Fibroblast of mammary gland (primary cell): Measurements from ENCODE around the gene PCP2.

ENCODE experiments used
- DNase-seq: peaks from one replicate; pipeline ENCODE4 v3.0.0-alpha.2; 2010; ENCODE audit warnings: low read depth
- H3K4me3 ChIP-seq: 2 replicates; pipeline ENCODE4 v1.5.1; 2011; ENCODE audit warnings: low read depth, mild to moderate bottlenecking, low read length, moderate library complexity; ENCODE audit not compliant: control insufficient read depth
- CTCF ChIP-seq: conservative IDR thresholded peaks from 2 replicates; pipeline ENCODE4 v1.5.1; 2011; ENCODE audit warnings: low read depth, low read length, inconsistent platforms; ENCODE audit not compliant: control insufficient read depth, insufficient read depth

Gene PCP2

GRCh38 chr19:7596211-7596937 is 37.1 kb downstream of the PCP2 start:
- no peak overlapping the region for H3K4me3 ChIP-seq
- no peak for TF ChIP-seq CTCF
- no peak for DNase-seq

- H3K4me3 ChIP-seq, result no peak within 1 kb of the TSS
- no peak for TF ChIP-seq CTCF
- peak; percentile 14 for DNase-seq
Measured at GRCh38 chr19:7595466-7596133, 37.9 kb downstream of the PCP2 start, which contains the start of gene CAMSAP3. TSS of gene CAMSAP3 (plus strand) at chr19:7595863. CDS start at chr19:7596003, 140 bp downstream.

DNA sequence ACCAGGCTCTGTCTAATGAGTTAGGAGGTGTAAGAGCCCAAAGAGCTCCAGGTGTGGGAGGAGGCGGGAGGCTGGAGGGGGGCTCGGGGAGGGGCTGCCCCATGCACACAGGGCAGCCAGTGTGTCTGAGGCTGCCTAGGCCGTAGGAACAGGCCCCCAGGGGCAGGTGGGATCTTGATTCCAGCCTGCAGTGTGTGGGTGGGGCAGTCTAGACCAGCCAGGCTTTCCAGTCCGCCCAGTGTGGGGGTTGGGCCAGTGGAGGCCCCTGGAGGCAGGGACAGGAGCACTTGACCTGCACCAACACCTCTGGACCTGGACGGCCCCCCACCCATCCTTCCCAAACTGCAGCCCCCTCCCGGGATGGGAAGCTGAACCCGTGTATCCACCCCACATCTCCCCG is 43.3 kb downstream of the PCP2 start:
- no peak for DNase-seq
- no peak for TF ChIP-seq CTCF
- H3K4me3 ChIP-seq, result no peak overlapping the region

- no peak for TF ChIP-seq CTCF
Measured at GRCh38 chr19:7589822-7590221, 43.7 kb downstream of the PCP2 start.

DNA sequence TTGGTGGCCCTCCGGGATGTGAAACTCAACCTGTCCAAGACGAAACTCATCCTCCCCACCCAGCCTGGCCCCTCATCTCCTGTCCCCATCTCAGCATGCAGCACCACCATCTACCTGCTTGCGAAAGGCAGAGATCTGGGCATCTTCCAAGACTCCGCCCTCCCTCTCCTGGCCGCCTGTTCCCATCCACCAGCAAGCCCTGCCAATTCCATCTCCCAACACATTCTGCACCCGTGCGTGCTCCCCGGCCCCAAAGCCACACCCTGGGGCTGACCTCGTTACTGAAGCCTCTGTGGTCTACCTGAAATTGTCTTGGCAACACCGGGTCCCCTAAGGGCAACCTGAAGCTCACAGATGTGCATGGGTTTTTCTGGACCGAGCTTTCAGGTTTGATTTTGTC is 51.1 kb downstream of the PCP2 start:
- TF ChIP-seq CTCF, result no peak
- no peak for DNase-seq
- no peak overlapping the region for H3K4me3 ChIP-seq

More at GRCh38 chr19:7589822-7590221, 43.7 kb downstream of the PCP2 start:
- no peak for DNase-seq
- no peak overlapping the region for H3K4me3 ChIP-seq
